Neuronal stem cell (in vitro differentiated cells): ENCODE data around the gene GRID2IP.
A peak's percentile ranks its signal among the peaks of the same experiment; 100 is the strongest.

Experiments used
- DNase-seq: peaks from one replicate; pipeline ENCODE4 v3.0.0-alpha.2; 2013; ENCODE audit warnings: low spot score
- H2AFZ ChIP-seq: one replicate; pipeline ENCODE4 v1.6.1; 2013; ENCODE audit warnings: mild to moderate bottlenecking, low read length, inconsistent platforms
- H2AK5ac ChIP-seq: 2 replicates; pipeline ENCODE4 v1.6.1; 2013; ENCODE audit warnings: low read depth, mild to moderate bottlenecking, inconsistent platforms, low read length, moderate library complexity, mixed read lengths
- H2BK120ac ChIP-seq: 2 replicates; pipeline ENCODE4 v1.6.1; 2013; ENCODE audit warnings: low read depth, mild to moderate bottlenecking, inconsistent platforms, low read length, moderate library complexity, mixed read lengths
- H2BK12ac ChIP-seq: one replicate; pipeline ENCODE4 v1.6.1; 2013; ENCODE audit warnings: low read length, inconsistent platforms
- H2BK15ac ChIP-seq: 2 replicates; pipeline ENCODE4 v1.6.1; 2013; ENCODE audit warnings: mild to moderate bottlenecking, low read length, inconsistent platforms, mixed read lengths
- H2BK5ac ChIP-seq: one replicate; pipeline ENCODE4 v1.6.1; 2013; ENCODE audit warnings: inconsistent platforms, mild to moderate bottlenecking, low read length, moderate library complexity
- H3K14ac ChIP-seq: one replicate; pipeline ENCODE4 v1.6.1; 2013; ENCODE audit warnings: low read length, inconsistent platforms
- H3K18ac ChIP-seq: 2 replicates; pipeline ENCODE4 v1.6.1; 2013; ENCODE audit warnings: low read length, inconsistent platforms
- H3K23ac ChIP-seq: 2 replicates; pipeline ENCODE4 v1.6.1; 2013; ENCODE audit warnings: low read depth, mild to moderate bottlenecking, mixed read lengths, low read length, inconsistent platforms; ENCODE audit not compliant: poor library complexity
- H3K27ac ChIP-seq: replicated peaks from 3 replicates; pipeline ENCODE4 v1.5.1; 2013; ENCODE audit warnings: low read length, inconsistent platforms
- H3K27me3 ChIP-seq, 3 experiments: 2 replicates each; pipeline ENCODE4 v1.6.1; 2013; ENCODE audit warnings: low read length in 3 of 3, mild to moderate bottlenecking in 2 of 3, inconsistent platforms in 1 of 3, low read depth in 1 of 3, mixed read lengths in 1 of 3, moderate library complexity in 1 of 3; ENCODE audit not compliant: control insufficient read depth in 3 of 3, insufficient read depth in 3 of 3
- H3K36me3 ChIP-seq, 2 donors: replicated peaks in 1 of 2; 2 replicates each; pipeline ENCODE4 v1.6.1; 2013; ENCODE audit warnings: low read length in 2 of 2; ENCODE audit not compliant: control insufficient read depth in 2 of 2, insufficient read depth in 2 of 2
- H3K4ac ChIP-seq: 2 replicates; pipeline ENCODE4 v1.6.1; 2013; ENCODE audit warnings: inconsistent platforms, mild to moderate bottlenecking, low read length, moderate library complexity
- H3K4me1 ChIP-seq, 2 donors: 1 replicate in 1 of 2; 2 replicates in 1 of 2; pipeline ENCODE4 v1.6.1; 2013; ENCODE audit warnings: low read length in 2 of 2, low read depth in 1 of 2; ENCODE audit not compliant: control insufficient read depth in 2 of 2, insufficient read depth in 1 of 2
- H3K4me2 ChIP-seq: one replicate; pipeline ENCODE4 v1.6.1; 2013; ENCODE audit warnings: mild to moderate bottlenecking, low read length, inconsistent platforms; ENCODE audit not compliant: insufficient read depth, poor library complexity, severe bottlenecking
- H3K4me3 ChIP-seq, 2 donors: 2 replicates each; pipeline ENCODE4 v1.5.1; 2013; ENCODE audit warnings: low read length in 2 of 2, mild to moderate bottlenecking in 2 of 2, inconsistent platforms in 1 of 2, moderate library complexity in 1 of 2
- H3K79me1 ChIP-seq: one replicate; pipeline ENCODE4 v1.6.1; 2013; ENCODE audit warnings: low read depth, mild to moderate bottlenecking, inconsistent platforms, low read length, moderate library complexity
- H3K9ac ChIP-seq: one replicate; pipeline ENCODE4 v1.6.1; 2013; ENCODE audit warnings: mild to moderate bottlenecking, low read depth, low read length, inconsistent platforms; ENCODE audit not compliant: poor library complexity
- H3K9me3 ChIP-seq, 2 donors: replicated peaks in 1 of 2; 2 replicates each; pipeline versions ENCODE3 to v1.6.1; 2013; ENCODE audit warnings: low read length in 2 of 2, mild to moderate bottlenecking in 2 of 2, inconsistent platforms in 1 of 2, low read depth in 1 of 2, mixed read lengths in 1 of 2, moderate library complexity in 1 of 2; ENCODE audit not compliant: control insufficient read depth in 2 of 2, insufficient read depth in 1 of 2
- H4K8ac ChIP-seq: one replicate; pipeline ENCODE4 v1.6.1; 2013; ENCODE audit warnings: low read depth, mild to moderate bottlenecking, inconsistent platforms, low read length, moderate library complexity
- H4K91ac ChIP-seq: one replicate; pipeline ENCODE4 v1.6.1; 2013; ENCODE audit warnings: low read length, low read depth, mild to moderate bottlenecking, inconsistent platforms; ENCODE audit not compliant: poor library complexity
- WGBS, 2 donors: extraction: QIAGEN DNeasy Blood & Tissue Kit; methylation state at CpG; one replicate each; pipeline ENCODE4 v1.1.7; 2013; ENCODE audit warnings: missing lambda C conversion rate in 2 of 2, mixed read lengths in 1 of 2; ENCODE audit not compliant: insufficient read length in 2 of 2, insufficient replicate concordance in 1 of 2; ENCODE audit errors: extremely low coverage in 2 of 2; 5-methylcytosine and 5-hydroxymethylcytosine counted together

GRID2IP gene

GRCh38 chr7:6502886-6503285, 48.4 kb downstream of the GRID2IP start:
- Histone ChIP-seq H3K9me3 (peaks cover 3 to 5% of the 10 kb centered on the region in 2 donors), H4K8ac (no peak overlapping the region), H3K4me3 (no peak overlapping the region), H3K9ac (no peak overlapping the region), H2BK15ac (no peak overlapping the region), H2BK5ac (no peak overlapping the region), H3K23ac (peak overlapping the region; percentile 29), H2AFZ (peak overlapping the region; percentile 93), H3K18ac (no peak overlapping the region), H2BK12ac (no peak overlapping the region), H3K27me3 (peaks cover 0 to 56% (median 31%) of the 10 kb centered on the region in 3 experiments), H2BK120ac (no peak overlapping the region), H3K27ac (no peak overlapping the region), H3K14ac (no peak overlapping the region), H2AK5ac (peak overlapping the region; percentile 28), H3K4ac (no peak overlapping the region), H3K4me2 (peak overlapping the region; percentile 95), H3K36me3 (no peaks in the 10 kb centered on the region), H3K79me1 (no peaks in the 10 kb centered on the region), H3K4me1 (peaks cover 3% of the 10 kb centered on the region in 2 donors), H4K91ac (no peak overlapping the region)
- WGBS, 2 donors, result no CpG with 5 or more reads among the region's 13 CpGs
- no peak for DNase-seq

DNA sequence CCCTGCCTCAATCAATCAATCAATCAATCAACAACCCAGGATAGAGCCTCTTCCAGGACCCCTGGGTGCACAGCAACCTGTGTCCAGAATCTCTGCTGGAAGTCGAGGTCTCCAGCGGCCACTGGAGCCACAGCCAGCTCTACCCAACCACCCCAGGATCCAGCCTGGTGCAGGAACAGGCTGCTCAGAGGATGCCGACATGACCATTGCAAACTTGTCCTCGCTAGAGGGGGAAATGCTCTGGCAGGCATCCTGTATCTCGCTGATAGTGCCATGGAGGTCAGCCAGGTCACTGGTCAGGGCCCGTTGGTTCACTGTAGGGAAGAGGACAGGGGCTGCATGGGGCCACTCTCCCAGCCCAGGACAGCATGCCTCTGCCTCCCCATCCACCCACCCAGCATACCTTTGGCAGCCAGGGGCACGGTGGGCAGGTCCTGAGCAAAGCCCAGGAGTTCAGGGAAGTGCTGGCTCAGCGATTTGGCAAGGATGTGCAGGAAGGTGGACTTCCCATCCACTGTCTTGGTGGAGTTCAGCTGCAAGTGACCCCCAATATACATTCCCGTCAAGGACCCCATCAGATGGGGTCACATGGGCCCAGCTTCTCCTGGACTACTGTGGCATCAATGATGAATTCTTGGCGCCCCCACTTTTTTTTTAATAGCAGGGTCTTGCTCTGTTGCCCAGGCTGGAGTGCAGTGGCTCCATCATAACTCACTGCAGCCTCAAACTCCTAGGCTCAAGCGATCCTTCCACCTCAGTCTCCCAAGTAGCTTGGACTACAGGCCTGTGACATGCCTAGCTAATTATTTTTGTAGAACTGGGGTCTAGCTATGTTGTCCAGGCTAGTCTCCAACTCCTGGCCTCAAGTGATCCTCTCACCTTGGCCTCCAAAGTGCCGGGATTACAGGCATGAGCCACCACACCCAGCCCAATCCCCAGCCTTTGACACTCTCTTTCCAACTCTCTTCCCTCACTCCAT, 49.4 kb downstream of the GRID2IP start:
- Histone ChIP-seq H3K14ac (no peak overlapping the region), H3K4ac (no peak overlapping the region), H2BK12ac (no peak overlapping the region), H2BK5ac (no peak overlapping the region), H4K8ac (peak overlapping the region; percentile 7), H3K4me1 (peaks cover 3% of the 10 kb centered on the region in 2 donors), H4K91ac (no peak overlapping the region), H3K23ac (no peak overlapping the region), H3K27ac (no peak overlapping the region), H3K4me3 (no peak overlapping the region), H3K36me3 (no peaks in the 10 kb centered on the region), H3K9ac (peak overlapping the region; percentile 24), H2AFZ (no peak overlapping the region), H3K27me3 (peaks cover 0 to 59% (median 31%) of the 10 kb centered on the region in 3 experiments), H3K9me3 (peaks cover 3 to 5% of the 10 kb centered on the region in 2 donors), H2BK120ac (no peak overlapping the region), H3K4me2 (no peak overlapping the region), H2AK5ac (no peak overlapping the region), H3K79me1 (no peaks in the 10 kb centered on the region), H3K18ac (no peak overlapping the region), H2BK15ac (no peak overlapping the region)
- no CpG with 5 or more reads among the region's 12 CpGs for WGBS, 2 donors
- DNase-seq, result no peak

DNA sequence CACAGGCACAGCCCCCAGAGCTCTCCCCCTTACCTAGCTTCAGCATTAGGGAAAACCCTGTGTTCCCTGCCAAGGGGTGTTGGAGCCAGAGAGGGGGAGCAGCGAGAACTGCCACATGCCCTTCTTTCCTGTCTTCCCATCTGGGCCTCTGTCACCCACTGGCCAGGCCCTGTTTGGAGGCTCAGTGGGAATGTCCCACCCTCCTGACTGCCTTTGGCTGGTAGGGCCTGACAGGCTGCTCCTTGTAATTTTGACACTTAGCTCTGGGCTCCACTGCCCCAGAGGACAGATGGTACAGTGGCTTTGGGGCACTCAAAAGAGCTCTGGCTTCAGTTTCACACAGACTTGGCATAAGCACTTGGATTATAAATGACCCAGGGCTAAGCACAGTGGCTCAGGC, 50.6 kb downstream of the GRID2IP start:
- no CpG with 5 or more reads among the region's 1 CpG for WGBS, 2 donors
- Histone ChIP-seq H3K36me3 (no peaks in the 10 kb centered on the region), H3K18ac (no peak overlapping the region)

DNA sequence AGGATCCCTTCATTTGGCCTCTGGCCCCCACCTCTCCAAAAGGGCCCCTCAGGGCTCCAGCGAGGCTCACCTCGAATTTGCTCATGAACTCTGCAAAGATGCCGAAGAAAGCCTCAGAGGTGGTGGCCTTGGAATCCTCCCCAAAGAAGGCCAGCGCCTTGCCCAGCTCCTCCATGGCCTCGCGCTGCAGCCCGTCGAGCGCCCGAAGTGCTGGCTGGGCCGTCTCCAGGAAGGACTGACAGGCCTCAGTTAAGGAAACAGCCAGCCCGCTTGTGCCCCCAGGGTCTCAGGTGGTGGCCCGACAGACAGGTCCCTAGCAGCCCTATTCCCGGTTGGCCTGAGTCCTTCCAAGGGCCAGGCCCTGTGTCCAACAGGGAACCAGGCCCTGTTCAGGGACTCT, 53.3 kb downstream of the GRID2IP start:
- H3K27me3 ChIP-seq, result peaks cover 0 to 50% (median 9%) of the 10 kb centered on the region in 3 experiments
- no peak overlapping the region for H2BK5ac ChIP-seq
- no CpG with 5 or more reads among the region's 14 CpGs for WGBS, 2 donors

More for the DNA sequence above, 50.6 kb downstream of the GRID2IP start:
- Histone ChIP-seq H3K4me2 (no peak overlapping the region), H2BK120ac (no peak overlapping the region), H3K9ac (no peak overlapping the region), H3K79me1 (no peaks in the 10 kb centered on the region), H3K4me1 (peaks cover 3% of the 10 kb centered on the region in 2 donors), H3K4me3 (no peak overlapping the region), H3K27me3 (peaks cover 0 to 61% (median 24%) of the 10 kb centered on the region in 3 experiments), H3K9me3 (peaks cover 3 to 5% of the 10 kb centered on the region in 2 donors), H3K14ac (no peak overlapping the region), H3K4ac (no peak overlapping the region), H2AFZ (no peak overlapping the region), H4K8ac (no peak overlapping the region), H4K91ac (no peak overlapping the region), H3K27ac (no peak overlapping the region), H2BK15ac (no peak overlapping the region), H2BK12ac (no peak overlapping the region), H3K23ac (peak overlapping the region; percentile 48), H2AK5ac (no peak overlapping the region), H2BK5ac (no peak overlapping the region)
- no peak for DNase-seq

More for the DNA sequence above, 53.3 kb downstream of the GRID2IP start:
- Histone ChIP-seq H4K8ac (no peak overlapping the region), H4K91ac (no peak overlapping the region), H2BK12ac (no peak overlapping the region), H2BK15ac (no peak overlapping the region), H3K4me2 (no peak overlapping the region), H2AFZ (peak overlapping the region; percentile 17), H3K4ac (no peak overlapping the region), H2AK5ac (no peak overlapping the region), H3K14ac (no peak overlapping the region), H3K18ac (no peak overlapping the region), H2BK120ac (no peak overlapping the region), H3K9me3 (peaks cover 3 to 5% of the 10 kb centered on the region in 2 donors), H3K23ac (no peak overlapping the region), H3K4me3 (no peak overlapping the region), H3K27ac (no peak overlapping the region), H3K36me3 (no peaks in the 10 kb centered on the region), H3K79me1 (no peaks in the 10 kb centered on the region), H3K9ac (no peak overlapping the region), H3K4me1 (no peaks in the 10 kb centered on the region)
- DNase-seq, result no peak
